HEK293T (cell line): ENCODE results near the gene ACTR8.

ENCODE experiments used
- ARNT ChIP-seq: fragments of 450-650 bp; IDR thresholded peaks from 2 replicates; pipeline ENCODE4 v1.6.1; 2017; ENCODE audit warnings: mild to moderate bottlenecking
- BHLHE40 ChIP-seq: fragments of 450-650 bp; IDR thresholded peaks from 2 replicates; pipeline ENCODE4 v1.6.1; 2016; ENCODE audit warnings: mild to moderate bottlenecking, moderate library complexity, borderline replicate concordance
- ELF4 ChIP-seq: fragments of 450-650 bp; IDR thresholded peaks from 2 replicates; pipeline ENCODE4 v1.6.1; 2017; ENCODE audit warnings: antibody characterized with exemption
- FOXA1 ChIP-seq: fragments of 450-650 bp; IDR thresholded peaks from 2 replicates; pipeline ENCODE4 v1.6.1; 2016; ENCODE audit warnings: mild to moderate bottlenecking
- FOXK2 ChIP-seq: fragments of 450-650 bp; IDR thresholded peaks from 2 replicates; pipeline ENCODE4 v1.6.1; 2016; ENCODE audit warnings: mild to moderate bottlenecking
- FOXM1 ChIP-seq: fragments of 450-650 bp; IDR thresholded peaks from 2 replicates; pipeline ENCODE4 v1.6.1; 2017; ENCODE audit warnings: mild to moderate bottlenecking, borderline replicate concordance
- HDGF ChIP-seq: fragments of 450-650 bp; IDR thresholded peaks from 2 replicates; pipeline ENCODE4 v1.6.1; 2017; ENCODE audit warnings: antibody characterized with exemption, borderline replicate concordance
- L3MBTL2 ChIP-seq: fragments of 450-650 bp; conservative IDR thresholded peaks from 2 replicates; pipeline ENCODE4 v1.6.1; 2016; ENCODE audit warnings: mild to moderate bottlenecking
- LEF1 ChIP-seq: fragments of 450-650 bp; IDR thresholded peaks from 2 replicates; pipeline ENCODE4 v1.6.1; 2017; ENCODE audit warnings: mild to moderate bottlenecking, borderline replicate concordance
- NFRKB ChIP-seq: fragments of 450-650 bp; IDR thresholded peaks from 2 replicates; pipeline ENCODE4 v1.6.1; 2016; ENCODE audit warnings: mild to moderate bottlenecking, moderate library complexity
- SP1 ChIP-seq: fragments of 450-650 bp; IDR thresholded peaks from 2 replicates; pipeline ENCODE4 v1.6.1; 2017
- SUZ12 ChIP-seq: fragments of 450-650 bp; IDR thresholded peaks from 2 replicates; pipeline ENCODE4 v1.6.1; 2016; ENCODE audit warnings: mild to moderate bottlenecking
- TARDBP ChIP-seq: fragments of 450-650 bp; IDR thresholded peaks from 2 replicates; pipeline ENCODE4 v1.6.1; 2016
- ZNF384 ChIP-seq: fragments of 450-650 bp; IDR thresholded peaks from 2 replicates; pipeline ENCODE4 v1.6.1; 2016

DNA sequence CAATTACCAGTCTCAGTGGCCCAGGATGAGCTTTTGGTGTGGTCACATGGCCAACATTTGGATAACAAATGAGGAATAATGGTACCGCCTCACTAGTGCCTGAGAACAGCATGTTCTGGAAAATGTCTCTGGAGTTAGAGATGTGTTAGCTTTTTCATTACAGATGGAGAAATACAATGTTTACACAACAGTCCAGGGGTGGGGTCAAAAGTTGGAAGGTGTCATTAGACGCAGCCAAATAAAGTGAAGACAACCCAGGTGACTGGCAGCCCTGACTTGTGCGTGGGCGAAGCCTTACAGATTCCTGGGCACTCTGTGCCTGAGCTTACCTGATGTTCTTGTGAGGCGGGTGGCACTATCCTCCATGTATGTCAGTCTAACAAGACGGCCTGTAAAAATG lies 22.8 kb downstream of the ACTR8 start:
- TF ChIP-seq SP1 (no peak), FOXM1 (no peak), BHLHE40 (no peak), ARNT (no peak), LEF1 (no peak), HDGF (no peak), TARDBP (no peak), SUZ12 (no peak), L3MBTL2 (no peak), NFRKB (no peak), FOXA1 (no peak), ELF4 (no peak), ZNF384 (no peak), FOXK2 (no peak)
